Mesenchymal stem cell (in vitro differentiated cells and primary cell): ENCODE measurements around the gene SEC14L3.

Experiments
- DNase-seq: peaks from one replicate; pipeline ENCODE4 v3.0.0-alpha.2; 2013
- H2AFZ ChIP-seq: one replicate; pipeline ENCODE4 v1.6.1; 2013; ENCODE audit warnings: low read depth, mild to moderate bottlenecking, control low read depth, inconsistent platforms, low read length, moderate library complexity
- H2AK5ac ChIP-seq: 2 replicates; pipeline ENCODE4 v1.6.1; 2013; ENCODE audit warnings: low read length, moderate library complexity, mild to moderate bottlenecking, inconsistent platforms; ENCODE audit not compliant: severe bottlenecking
- H2BK120ac ChIP-seq: one replicate; pipeline ENCODE4 v1.6.1; 2013; ENCODE audit warnings: low read depth, mild to moderate bottlenecking, inconsistent platforms, low read length, moderate library complexity
- H2BK12ac ChIP-seq, 2 experiments: one replicate each; pipeline ENCODE4 v1.6.1; 2013; ENCODE audit warnings: inconsistent platforms in 2 of 2, low read length in 2 of 2, mild to moderate bottlenecking in 2 of 2, moderate library complexity in 2 of 2, control low read depth in 1 of 2
- H2BK15ac ChIP-seq: one replicate; pipeline ENCODE4 v1.6.1; 2013; ENCODE audit warnings: mild to moderate bottlenecking, low read depth, inconsistent platforms; ENCODE audit not compliant: poor library complexity, severe bottlenecking
- H2BK5ac ChIP-seq: 2 replicates; pipeline ENCODE4 v1.6.1; 2013; ENCODE audit warnings: low read depth, mild to moderate bottlenecking, low read length, control low read depth, inconsistent platforms; ENCODE audit not compliant: poor library complexity, severe bottlenecking
- H3K14ac ChIP-seq, 2 experiments: one replicate each; pipeline ENCODE4 v1.6.1; 2013; ENCODE audit warnings: inconsistent platforms in 2 of 2, low read length in 2 of 2, control low read depth in 1 of 2, mild to moderate bottlenecking in 1 of 2, moderate library complexity in 1 of 2
- H3K18ac ChIP-seq, 2 experiments: one replicate each; pipeline ENCODE4 v1.6.1; 2013; ENCODE audit warnings: inconsistent platforms in 2 of 2, low read length in 2 of 2, control low read depth in 1 of 2, low read depth in 1 of 2, mild to moderate bottlenecking in 1 of 2
- H3K23ac ChIP-seq, 2 experiments: one replicate each; pipeline ENCODE4 v1.6.1; 2013; ENCODE audit warnings: inconsistent platforms in 2 of 2, low read length in 2 of 2, mild to moderate bottlenecking in 2 of 2, moderate library complexity in 2 of 2, control low read depth in 1 of 2
- H3K27ac ChIP-seq: 2 replicates; pipeline ENCODE4 v1.5.1; 2013; ENCODE audit warnings: mild to moderate bottlenecking, moderate library complexity, low read length, control low read depth, inconsistent platforms; ENCODE audit not compliant: poor library complexity, severe bottlenecking
- H3K27me3 ChIP-seq, 2 experiments: 2 replicates each; pipeline versions ENCODE4 v1.6.1 to v1.7.0; 2013; ENCODE audit warnings: low read length in 2 of 2, mild to moderate bottlenecking in 2 of 2, moderate library complexity in 2 of 2, control low read depth in 1 of 2, inconsistent platforms in 1 of 2; ENCODE audit not compliant: control insufficient read depth in 1 of 2, insufficient read depth in 1 of 2
- H3K36me3 ChIP-seq, 2 experiments: 2 replicates each; pipeline versions ENCODE4 v1.6.1 to v1.7.0; 2013; ENCODE audit warnings: low read length in 2 of 2, control low read depth in 1 of 2, inconsistent platforms in 1 of 2, low read depth in 1 of 2, mild to moderate bottlenecking in 1 of 2; ENCODE audit not compliant: insufficient read depth in 2 of 2, control insufficient read depth in 1 of 2
- H3K4ac ChIP-seq, 2 experiments: one replicate each; pipeline ENCODE4 v1.6.1; 2013; ENCODE audit warnings: inconsistent platforms in 2 of 2, low read length in 2 of 2, mild to moderate bottlenecking in 2 of 2, moderate library complexity in 2 of 2, control low read depth in 1 of 2, low read depth in 1 of 2
- H3K4me1 ChIP-seq: 2 replicates; pipeline ENCODE4 v1.6.1; 2013; ENCODE audit warnings: low read depth, low read length, control low read depth; ENCODE audit not compliant: control insufficient read depth, insufficient read depth
- H3K4me2 ChIP-seq: 2 replicates; pipeline ENCODE4 v1.6.1; 2013; ENCODE audit warnings: low read length, mild to moderate bottlenecking, inconsistent platforms; ENCODE audit not compliant: poor library complexity, severe bottlenecking
- H3K4me3 ChIP-seq, 2 experiments: 2 replicates each; pipeline versions ENCODE4 v1.5.1 to v1.7.0; 2013; ENCODE audit warnings: low read length in 2 of 2, mild to moderate bottlenecking in 2 of 2, control low read depth in 1 of 2, low read depth in 1 of 2; ENCODE audit not compliant: insufficient read depth in 1 of 2
- H3K79me1 ChIP-seq: replicated peaks from 2 replicates; pipeline ENCODE4 v1.6.1; 2013; ENCODE audit warnings: mild to moderate bottlenecking, control low read depth, low read length, inconsistent platforms; ENCODE audit not compliant: poor library complexity, severe bottlenecking
- H3K9ac ChIP-seq: 2 replicates; pipeline ENCODE4 v1.7.0; 2013; ENCODE audit warnings: mild to moderate bottlenecking, low read length, moderate library complexity
- H3K9me3 ChIP-seq: 2 replicates; pipeline ENCODE4 v1.7.0; 2013; ENCODE audit warnings: mild to moderate bottlenecking, low read length; ENCODE audit not compliant: control insufficient read depth
- H4K8ac ChIP-seq: one replicate; pipeline ENCODE4 v1.6.1; 2013; ENCODE audit warnings: inconsistent platforms, mild to moderate bottlenecking, low read length, moderate library complexity
- H4K91ac ChIP-seq: one replicate; pipeline ENCODE4 v1.6.1; 2013; ENCODE audit warnings: mild to moderate bottlenecking, low read length, inconsistent platforms
- WGBS: methylation state at CpG from one replicate; pipeline ENCODE4 v1.1.7; 2013; ENCODE audit warnings: mixed read lengths; 5-methylcytosine and 5-hydroxymethylcytosine counted together

SEC14L3 gene

DNA sequence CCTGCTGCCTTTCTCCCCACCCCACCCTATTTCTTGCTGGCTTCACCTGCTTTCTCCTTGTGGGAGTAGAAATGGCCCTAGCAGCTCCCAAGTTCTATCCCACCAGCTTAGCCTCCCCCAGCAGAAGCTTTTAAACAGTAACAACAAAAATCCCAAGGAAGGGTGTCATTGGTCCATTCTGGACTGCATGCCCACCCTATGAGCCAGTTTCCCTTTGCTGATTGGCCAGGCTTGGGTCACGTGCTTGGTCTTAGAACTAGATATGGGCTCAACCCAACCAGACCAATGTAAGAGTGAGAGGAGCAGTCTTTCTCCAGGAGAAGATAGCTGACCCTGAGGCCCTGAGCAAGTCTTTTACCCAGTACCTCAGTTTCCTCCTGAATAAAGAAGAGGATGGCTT is 43.9 kb downstream of the SEC14L3 start:
- Histone ChIP-seq H3K27ac (no peak overlapping the region), H2AFZ (no peak overlapping the region), H3K4me1 (peaks cover 22% of the 10 kb centered on the region), H3K4me2 (no peak overlapping the region), H2BK12ac (no peak overlapping the region), H2BK15ac (no peak overlapping the region), H3K23ac (no peak overlapping the region), H3K79me1 (no peaks in the 10 kb centered on the region), H4K91ac (no peak overlapping the region), H2BK120ac (no peak overlapping the region), H3K18ac (no peak overlapping the region), H3K14ac (no peak overlapping the region), H3K4me3 (no peak overlapping the region), H3K9me3 (no peaks in the 10 kb centered on the region), H3K27me3 (no peaks in the 10 kb centered on the region), H3K9ac (no peak overlapping the region), H3K36me3 (peaks cover 0 to 24% of the 10 kb centered on the region in 2 experiments), H4K8ac (no peak overlapping the region), H2AK5ac (no peak overlapping the region), H2BK5ac (no peak overlapping the region), H3K4ac (no peak overlapping the region)
- no peak for DNase-seq
- WGBS, result 93% methylated on average over 1 of the region's 1 CpG

- Histone ChIP-seq H3K4me3 (peak overlapping the region; percentile 76 to 85), H2BK15ac (no peak overlapping the region), H3K14ac (no peak overlapping the region), H3K79me1 (no peaks in the 10 kb centered on the region), H2BK12ac (peak overlapping the region in 1 of 2 experiments; percentile 45), H3K9me3 (no peaks in the 10 kb centered on the region), H3K4me1 (peaks cover 28% of the 10 kb centered on the region), H3K9ac (peak overlapping the region; percentile 96), H3K27ac (peak overlapping the region; percentile 27), H2BK120ac (no peak overlapping the region), H3K36me3 (peaks cover under 1 to 24% of the 10 kb centered on the region in 2 experiments), H3K23ac (no peak overlapping the region), H2AFZ (no peak overlapping the region), H3K4me2 (peak overlapping the region; percentile 83), H4K91ac (no peak overlapping the region), H2AK5ac (peak overlapping the region; percentile 20), H3K4ac (peak overlapping the region in 1 of 2 experiments; percentile 24), H3K27me3 (no peaks in the 10 kb centered on the region), H3K18ac (no peak overlapping the region), H2BK5ac (no peak overlapping the region), H4K8ac (peak overlapping the region; percentile 1)
- peak; percentile 83 for DNase-seq
- WGBS, result 56% methylated on average over 29 of the region's 29 CpGs
Observed at GRCh38 chr22:30426388-30427353, 45.1 kb downstream of the SEC14L3 start.

DNA sequence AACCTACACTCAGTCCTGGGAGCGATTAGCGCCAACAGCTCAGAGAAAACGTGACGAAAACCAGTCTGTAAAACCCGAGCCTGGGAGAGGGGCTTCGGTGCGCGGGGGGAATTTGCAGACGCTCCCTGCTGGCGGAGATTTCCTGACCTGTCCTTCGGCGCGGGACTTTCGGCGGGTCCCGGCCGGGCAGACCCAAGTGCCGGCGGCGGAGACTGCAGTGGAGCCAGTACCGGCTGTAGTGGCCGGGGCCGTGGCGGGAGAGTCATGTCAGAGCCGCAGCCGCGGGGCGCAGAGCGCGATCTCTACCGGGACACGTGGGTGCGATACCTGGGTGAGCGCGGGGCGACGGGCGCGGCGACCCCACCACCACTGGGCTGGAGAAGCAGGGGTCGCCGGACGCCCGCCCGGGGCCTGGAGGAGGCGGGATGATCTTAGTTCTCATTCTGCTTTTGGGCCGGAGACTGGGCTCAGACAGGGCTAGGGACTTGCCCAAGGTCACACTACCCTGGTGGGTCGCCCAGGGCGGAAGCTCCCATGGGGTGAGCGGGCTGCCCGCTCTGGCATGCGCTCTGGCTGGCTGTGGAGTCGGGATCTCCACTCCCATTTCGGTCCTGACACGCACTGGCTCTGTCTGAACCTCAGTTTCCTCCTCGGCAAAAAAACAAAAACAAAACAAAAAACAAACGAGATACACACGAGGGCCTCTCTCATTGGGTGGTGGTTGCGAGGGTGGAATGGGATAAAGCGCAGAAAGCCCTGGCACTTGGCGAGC is 46.0 kb downstream of the SEC14L3 start, which contains the start of gene MTFP1:
Gene MTFP1, plus strand, starts transcription at position 153 of the 772 bp plus-strand sequence. Its CDS starts 112 bp downstream, at position 265.
- Histone ChIP-seq H3K4ac (peak within 1 kb of the TSS; percentile 58 to 74), H3K9ac (peak within 1 kb of the TSS; percentile 96), H3K27me3 (no peaks in the 10 kb centered on the region), H3K36me3 (peaks cover 6 to 24% of the 10 kb centered on the region in 2 experiments), H2AK5ac (peak within 1 kb of the TSS; percentile 50), H2BK120ac (peak within 1 kb of the TSS; percentile 43), H3K27ac (peak within 1 kb of the TSS; percentile 91), H3K79me1 (no peaks in the 10 kb centered on the region), H3K14ac (peak within 1 kb of the TSS in 1 of 2 experiments; percentile 36), H3K4me1 (peaks cover 28% of the 10 kb centered on the region), H3K18ac (peak within 1 kb of the TSS; percentile 66 to 94), H3K23ac (no peak within 1 kb of the TSS), H4K8ac (peak within 1 kb of the TSS; percentile 73), H3K4me3 (peak within 1 kb of the TSS; percentile 76 to 85), H2AFZ (peak within 1 kb of the TSS; percentile 59), H2BK15ac (peak within 1 kb of the TSS; percentile 94), H2BK12ac (peak within 1 kb of the TSS in 1 of 2 experiments; percentile 45), H3K4me2 (peak within 1 kb of the TSS; percentile 88), H4K91ac (peak within 1 kb of the TSS; percentile 74), H3K9me3 (no peaks in the 10 kb centered on the region), H2BK5ac (no peak within 1 kb of the TSS)
- peak; percentile 79 for DNase-seq
- WGBS, result 1% methylated on average over 59 of the region's 61 CpGs

DNA sequence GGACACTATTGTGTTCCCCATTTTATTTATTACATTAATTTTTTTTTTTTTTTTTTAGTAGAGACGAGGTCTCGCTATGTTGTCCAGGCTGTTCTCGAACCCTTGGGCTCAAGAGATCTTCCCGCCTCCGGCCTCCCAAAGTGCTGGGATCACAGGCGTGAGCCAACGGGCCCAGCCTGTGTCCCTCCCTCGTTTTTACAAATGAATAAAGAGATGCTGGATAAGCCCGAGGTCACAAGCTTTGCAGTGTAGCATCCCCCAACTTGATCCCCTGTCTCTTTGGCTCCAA is 46.5 kb downstream of the SEC14L3 start:
- H3K4ac ChIP-seq, result no peak overlapping the region
- H3K27ac ChIP-seq, result peak overlapping the region; percentile 33
- H2BK5ac ChIP-seq, result no peak overlapping the region
- H4K8ac ChIP-seq, result peak overlapping the region; percentile 32
- WGBS, result 21% methylated on average over 9 of the region's 9 CpGs
- H3K18ac ChIP-seq, result peak overlapping the region in 1 of 2 experiments; percentile 47
- no peak overlapping the region for H2BK12ac ChIP-seq
- H3K23ac ChIP-seq, result no peak overlapping the region
- peaks cover 6 to 24% of the 10 kb centered on the region in 2 experiments for H3K36me3 ChIP-seq
- no peaks in the 10 kb centered on the region for H3K79me1 ChIP-seq
- H4K91ac ChIP-seq, result no peak overlapping the region
- peak overlapping the region; percentile 43 for H2BK120ac ChIP-seq
- no peak for DNase-seq
- peak overlapping the region; percentile 96 for H3K9ac ChIP-seq
- peak overlapping the region; percentile 76 to 85 for H3K4me3 ChIP-seq
- peak overlapping the region; percentile 59 for H2AFZ ChIP-seq
- peaks cover 29% of the 10 kb centered on the region for H3K4me1 ChIP-seq
- H3K27me3 ChIP-seq, result no peaks in the 10 kb centered on the region
- no peak overlapping the region for H3K14ac ChIP-seq
- H2BK15ac ChIP-seq, result no peak overlapping the region
- peak overlapping the region; percentile 83 for H3K4me2 ChIP-seq
- no peaks in the 10 kb centered on the region for H3K9me3 ChIP-seq
- no peak overlapping the region for H2AK5ac ChIP-seq
